HL-60 (cell line): Measurements from ENCODE around the gene FAM209A.
"Not testable (repeated sequence)": the region's sequence is repeated elsewhere in the genome, so short reads cannot be mapped to it uniquely, and the experiment has no call there.

Source experiments
- DNase-seq, 2 experiments: peaks; one replicate each; pipeline ENCODE4 v3.0.0-alpha.2; 2010 to 2020; ENCODE audit warnings: low read depth in 1 of 2, low spot score in 1 of 2
- H3K27ac ChIP-seq: fragments of 250-450 bp; sonication (Bioruptor Pico); replicated peaks from 2 replicates; pipeline ENCODE4 v1.5.1; 2020; ENCODE audit warnings: mild to moderate bottlenecking, moderate library complexity
- H3K27me3 ChIP-seq: fragments of 250-450 bp; sonication (Bioruptor Pico); 2 replicates; pipeline ENCODE4 v1.5.1; 2021; ENCODE audit warnings: mild to moderate bottlenecking, moderate library complexity; ENCODE audit not compliant: insufficient read depth, poor library complexity, severe bottlenecking
- H3K4me3 ChIP-seq: replicated peaks from 2 replicates; pipeline ENCODE4 v1.5.1; 2011; ENCODE audit warnings: mild to moderate bottlenecking, control low read depth, low read length; ENCODE audit not compliant: insufficient read depth
- CTCF ChIP-seq: IDR thresholded peaks from one replicate; pipeline ENCODE4 v1.5.1; 2011; ENCODE audit warnings: low read length, control low read depth, inconsistent platforms; ENCODE audit not compliant: insufficient read depth
- GABPA ChIP-seq: IDR thresholded peaks from 2 replicates; pipeline ENCODE4 v1.6.1; 2012; ENCODE audit warnings: low read depth
- POLR2AphosphoS5 ChIP-seq: IDR thresholded peaks from 2 replicates; pipeline ENCODE4 v1.6.1; 2012; ENCODE audit warnings: low read depth
- REST ChIP-seq: IDR thresholded peaks from 2 replicates; pipeline ENCODE4 v1.6.1; 2012; ENCODE audit warnings: low read depth; ENCODE audit not compliant: insufficient replicate concordance
- SPI1 ChIP-seq: IDR thresholded peaks from 2 replicates; pipeline ENCODE4 v1.6.1; 2012; ENCODE audit warnings: low read depth, mild to moderate bottlenecking, borderline replicate concordance

FAM209A gene

GRCh38 chr20:56518721-56519398 lies 5.7 kb upstream of the FAM209A start:
- Histone ChIP-seq H3K27me3 (no peaks in the 10 kb centered on the region), H3K4me3 (no peak overlapping the region), H3K27ac (no peak overlapping the region)
- TF ChIP-seq CTCF = no peak
- no peak for TF ChIP-seq GABPA
- TF ChIP-seq SPI1 = no peak
- TF ChIP-seq REST = no peak
- TF ChIP-seq POLR2AphosphoS5 = no peak
- DNase-seq = no peak

GRCh38 chr20:56519551-56519950 lies 5.0 kb upstream of the FAM209A start:
- Histone ChIP-seq H3K27me3 (no peaks in the 10 kb centered on the region), H3K4me3 (no peak overlapping the region), H3K27ac (no peak overlapping the region)
- no peak for DNase-seq
- TF ChIP-seq GABPA (no peak), REST (no peak), POLR2AphosphoS5 (no peak), CTCF (no peak), SPI1 (no peak)

GRCh38 chr20:56520180-56520579 lies 4.4 kb upstream of the FAM209A start:
- no peak for DNase-seq
- H3K27ac ChIP-seq = no peak overlapping the region
- no peak overlapping the region for H3K4me3 ChIP-seq
- no peak for TF ChIP-seq REST
- no peak for TF ChIP-seq GABPA
- no peak for TF ChIP-seq SPI1
- TF ChIP-seq CTCF = no peak
- TF ChIP-seq POLR2AphosphoS5 = no peak
- H3K27me3 ChIP-seq = no peaks in the 10 kb centered on the region

GRCh38 chr20:56520746-56521354 lies 3.7 kb upstream of the FAM209A start:
- H3K4me3 ChIP-seq, H3K27me3 ChIP-seq, H3K27ac ChIP-seq, DNase-seq: not testable (repeated sequence)
